HCT116 (cell line): ENCODE data around the gene RASL11B. TPM values are rescaled to one million over a fixed set of nuclear protein-coding genes. Genes with fewer than 3 reads are reported as not detected.

ENCODE experiments used
- ATAC-seq: fragments of 200-7000 bp; cut with Tn5 transposase; 2 replicates; pipeline ENCODE4 v1.9.1; 2020; ENCODE audit warnings: mild to moderate bottlenecking, moderate library complexity
- BruUV-seq: library from RNA; stranded (reverse); fragments of 400-500 nt; replicated peaks from 2 replicates; lab custom pipeline; 2021; lab: Mats Ljungman, UMichigan
- CTCF ChIA-PET: fragments of 300-600 bp; sonication (Branson Sonifier 250); formaldehyde crosslinking; loops from one replicate; lab custom pipeline; 2021; ENCODE audit warnings: antibody characterized with exemption; lab: Charles Lee
- POLR2A ChIA-PET: fragments of 300-600, 350-600 bp; sonication (Branson Sonifier 250); formaldehyde crosslinking; loops from one replicate; lab custom pipeline; 2021; ENCODE audit warnings: antibody characterized with exemption; lab: Charles Lee
- RAD21 ChIA-PET, 2 experiments: fragments of 300-600 bp; sonication (Branson Sonifier 250); formaldehyde crosslinking; loops; one replicate each; lab custom pipeline; 2023; ENCODE audit warnings: low total read pairs in 2 of 2; ENCODE audit not compliant: uncharacterized antibody in 2 of 2, unreplicated experiment in 2 of 2, low non-redundant PET in 1 of 2; lab: Charles Lee
- DNase-seq: peaks from one replicate; pipeline ENCODE4 v3.0.0-alpha.2; 2010; ENCODE audit warnings: low read depth, low spot score
- H2AFZ ChIP-seq: fragments of 200-600 bp; shearing (Covaris generic), sonication (generic); 2 replicates; pipeline ENCODE4 v1.6.1; 2017; ENCODE audit warnings: low read depth, mixed run types, mixed read lengths, antibody characterized with exemption, low read length; ENCODE audit not compliant: poor library complexity, severe bottlenecking
- H3K27ac ChIP-seq: 2 replicates; pipeline ENCODE4 v1.5.1; 2012; ENCODE audit warnings: low read depth, low read length
- H3K27me3 ChIP-seq: fragments of 200-600 bp; sonication (generic); 2 replicates; pipeline ENCODE4 v1.6.1; 2016; ENCODE audit warnings: mixed run types, low read length, mixed read lengths; ENCODE audit not compliant: insufficient read depth
- H3K36me3 ChIP-seq, 2 experiments: fragments of 200-500 bp in 1 of 2; fragments of 200-600 bp in 1 of 2; sonication (Bioruptor generic) in 1 of 2; sonication (generic) in 1 of 2; 2 replicates each; pipeline versions ENCODE4 v1.5.1 to v1.6.1; 2014 to 2016; ENCODE audit warnings: low read length in 2 of 2, inconsistent platforms in 1 of 2, mixed read lengths in 1 of 2, mixed run types in 1 of 2; ENCODE audit not compliant: insufficient read depth in 2 of 2, control insufficient read depth in 1 of 2
- H3K4me1 ChIP-seq, 2 experiments: fragments of 200-600 bp in 1 of 2; sonication (generic) in 1 of 2; 2 replicates each; pipeline versions ENCODE4 v1.5.1 to v1.6.1; 2012 to 2017; ENCODE audit warnings: low read length in 2 of 2, inconsistent platforms in 1 of 2, mild to moderate bottlenecking in 1 of 2, mixed read lengths in 1 of 2, mixed run types in 1 of 2, moderate library complexity in 1 of 2; ENCODE audit not compliant: insufficient read depth in 2 of 2, control insufficient read depth in 1 of 2
- H3K4me2 ChIP-seq: fragments of 200-600 bp; sonication (generic); 2 replicates; pipeline ENCODE4 v1.6.1; 2017; ENCODE audit warnings: mixed run types, low read length, mixed read lengths
- H3K4me3 ChIP-seq, 2 experiments: fragments of 200-600 bp in 1 of 2; sonication (generic) in 1 of 2; replicated peaks in 1 of 2; 2 replicates each; pipeline ENCODE4 v1.5.1; 2011 to 2016; ENCODE audit warnings: low read length in 2 of 2, control low read depth in 1 of 2, low read depth in 1 of 2, mild to moderate bottlenecking in 1 of 2, mixed read lengths in 1 of 2, mixed run types in 1 of 2
- H3K79me2 ChIP-seq: fragments of 200-600 bp; sonication (generic); 2 replicates; pipeline ENCODE4 v1.6.1; 2017; ENCODE audit warnings: mild to moderate bottlenecking, mixed run types, low read length, moderate library complexity, mixed read lengths; ENCODE audit not compliant: insufficient read depth
- H3K9ac ChIP-seq: fragments of 200-600 bp; sonication (generic); 2 replicates; pipeline ENCODE4 v1.6.1; 2016; ENCODE audit warnings: low read length, mixed read lengths
- H3K9me2 ChIP-seq: fragments of 200-600 bp; sonication (generic), shearing (Covaris generic); 2 replicates; pipeline ENCODE4 v1.6.1; 2017; ENCODE audit warnings: mixed run types, mild to moderate bottlenecking, moderate library complexity; ENCODE audit not compliant: insufficient read depth
- H3K9me3 ChIP-seq, 2 experiments: fragments of 200-500 bp in 1 of 2; fragments of 200-600 bp in 1 of 2; sonication (Bioruptor generic) in 1 of 2; sonication (generic) in 1 of 2; 2 replicates each; pipeline ENCODE4 v1.6.1; 2014 to 2017; ENCODE audit warnings: low read length in 2 of 2, mixed read lengths in 2 of 2, inconsistent platforms in 1 of 2, low read depth in 1 of 2, mild to moderate bottlenecking in 1 of 2, mixed run types in 1 of 2, moderate library complexity in 1 of 2; ENCODE audit not compliant: control insufficient read depth in 1 of 2, insufficient read depth in 1 of 2
- H4K20me1 ChIP-seq: fragments of 200-600 bp; sonication (generic), shearing (Covaris generic); 2 replicates; pipeline ENCODE4 v1.6.1; 2017; ENCODE audit warnings: mixed run types, mild to moderate bottlenecking, moderate library complexity; ENCODE audit not compliant: insufficient read depth
- CBX3 ChIP-seq: IDR thresholded peaks from 2 replicates; pipeline ENCODE4 v1.6.1; 2012; ENCODE audit warnings: low read depth
- EZH2phosphoT487 ChIP-seq: fragments of 200-600 bp; IDR thresholded peaks from 2 replicates; pipeline ENCODE4 v1.6.1; 2018; ENCODE audit warnings: antibody characterized with exemption, borderline replicate concordance
- FOSL1 ChIP-seq: IDR thresholded peaks from 2 replicates; pipeline ENCODE4 v1.6.1; 2012; ENCODE audit warnings: low read depth
- JUND ChIP-seq: IDR thresholded peaks from 2 replicates; pipeline ENCODE4 v1.6.1; 2012
- RAD21 ChIP-seq: IDR thresholded peaks from 2 replicates; pipeline ENCODE4 v1.6.1; 2012; ENCODE audit warnings: low read depth, mild to moderate bottlenecking
- REST ChIP-seq: IDR thresholded peaks from 2 replicates; pipeline ENCODE4 v1.6.1; 2012; ENCODE audit warnings: low read depth
- SIN3A ChIP-seq: IDR thresholded peaks from 2 replicates; pipeline ENCODE4 v1.6.1; 2012; ENCODE audit warnings: low read depth
- SP1 ChIP-seq: IDR thresholded peaks from 2 replicates; pipeline ENCODE4 v1.6.1; 2012; ENCODE audit warnings: low read depth
- TCF7L2 ChIP-seq: IDR thresholded peaks from 2 replicates; pipeline ENCODE4 v1.7.0; 2011; ENCODE audit warnings: borderline replicate concordance, inconsistent platforms; ENCODE audit not compliant: insufficient read depth, insufficient read length; ENCODE audit errors: extremely low read depth
- ZFX ChIP-seq: fragments of 450-650 bp; IDR thresholded peaks from 2 replicates; pipeline ENCODE4 v1.6.1; 2017
- intact Hi-C: fragments of 100-400 bp; cut with micrococcal nuclease; formaldehyde crosslinking; loops from 2 replicates; pipeline ENCODE4 v1.10.0; 2022
- total RNA-seq: library from RNA; stranded (reverse); gene quantifications from one replicate; pipeline ENCODE4 v1.2.1, GENCODE V29; 2021; ENCODE audit not compliant: unreplicated experiment
- TF ChIP-seq, protein P1 (sequence below), 3 experiments: fragments of 200-600 bp in 1 of 3; sonication (generic) in 1 of 3; IDR thresholded peaks in 2 of 3; conservative IDR thresholded peaks in 1 of 3; 2 replicates each; pipeline ENCODE4 v1.5.1; 2012 to 2017; ENCODE audit warnings: low read depth in 2 of 3, low read length in 2 of 3, antibody characterized with exemption in 1 of 3, borderline replicate concordance in 1 of 3, control low read depth in 1 of 3, mild to moderate bottlenecking in 1 of 3, mixed read lengths in 1 of 3, mixed run types in 1 of 3, moderate library complexity in 1 of 3; ENCODE audit not compliant: insufficient read depth in 1 of 3

The RASL11B gene
- total RNA-seq, 1 experiment from 2014 or later, result 0.34 TPM

DNA sequence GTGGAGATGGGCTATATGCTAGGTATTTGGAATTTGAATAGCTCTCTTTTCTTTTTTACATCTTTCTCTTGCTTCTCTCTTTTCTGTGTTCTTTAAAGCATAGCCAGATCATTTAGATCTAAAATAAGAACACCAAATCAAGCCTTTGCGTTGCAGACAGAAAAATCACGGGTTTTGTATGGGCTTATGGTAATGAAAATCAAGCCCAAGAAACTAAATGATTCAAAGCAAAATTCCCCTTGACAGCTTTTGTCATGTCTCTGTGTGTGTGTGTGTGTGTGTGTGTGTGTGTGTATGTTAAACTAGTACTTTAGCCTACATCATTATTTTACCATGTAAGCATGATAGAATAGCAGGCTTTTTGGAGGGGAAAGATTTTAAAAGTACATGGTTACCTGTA, 1.8 kb upstream of the RASL11B start:
- Histone ChIP-seq H3K27me3 (no peaks in the 10 kb centered on the region), H3K9me2 (no peaks in the 10 kb centered on the region), H3K4me3 (no peak overlapping the region), H3K9ac (no peak overlapping the region), H3K79me2 (no peaks in the 10 kb centered on the region), H2AFZ (no peak overlapping the region), H3K9me3 (peaks cover 0 to 7% of the 10 kb centered on the region in 2 experiments; a peak in 1 of 4 replicates), H4K20me1 (no peaks in the 10 kb centered on the region), H3K4me1 (peaks cover 0 to 4% of the 10 kb centered on the region in 2 experiments; a peak in 2 of 4 replicates), H3K36me3 (no peaks in the 10 kb centered on the region), H3K4me2 (no peak overlapping the region), H3K27ac (no peak overlapping the region)
- intact Hi-C loops, result no loop called here
- ChIA-PET POLR2A (interaction anchor here (1.0 kb wide), 1 partner anchor 148 kb away, joined by 3 read pairs; no protein-coding TSS in a partner anchor), CTCF (no interaction called here), RAD21 (no interaction called here)
- TF ChIP-seq TCF7L2 (no peak), SIN3A (no peak), FOSL1 (no peak), EZH2phosphoT487 (no peak)
- TF ChIP-seq, protein P1, sequence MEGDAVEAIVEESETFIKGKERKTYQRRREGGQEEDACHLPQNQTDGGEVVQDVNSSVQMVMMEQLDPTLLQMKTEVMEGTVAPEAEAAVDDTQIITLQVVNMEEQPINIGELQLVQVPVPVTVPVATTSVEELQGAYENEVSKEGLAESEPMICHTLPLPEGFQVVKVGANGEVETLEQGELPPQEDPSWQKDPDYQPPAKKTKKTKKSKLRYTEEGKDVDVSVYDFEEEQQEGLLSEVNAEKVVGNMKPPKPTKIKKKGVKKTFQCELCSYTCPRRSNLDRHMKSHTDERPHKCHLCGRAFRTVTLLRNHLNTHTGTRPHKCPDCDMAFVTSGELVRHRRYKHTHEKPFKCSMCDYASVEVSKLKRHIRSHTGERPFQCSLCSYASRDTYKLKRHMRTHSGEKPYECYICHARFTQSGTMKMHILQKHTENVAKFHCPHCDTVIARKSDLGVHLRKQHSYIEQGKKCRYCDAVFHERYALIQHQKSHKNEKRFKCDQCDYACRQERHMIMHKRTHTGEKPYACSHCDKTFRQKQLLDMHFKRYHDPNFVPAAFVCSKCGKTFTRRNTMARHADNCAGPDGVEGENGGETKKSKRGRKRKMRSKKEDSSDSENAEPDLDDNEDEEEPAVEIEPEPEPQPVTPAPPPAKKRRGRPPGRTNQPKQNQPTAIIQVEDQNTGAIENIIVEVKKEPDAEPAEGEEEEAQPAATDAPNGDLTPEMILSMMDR (IDR thresholded peaks at IDR 0.05 in 2 of 3, conservative IDR thresholded peaks at IDR 0.05 in 1 of 3; ENCODE audit: borderline replicate concordance in 1 of 3, insufficient read depth in 1 of 3, low read depth in 2 of 3, low read length in 2 of 3), result no peak
- no TSS peak for BruUV-seq
- ATAC-seq (no peak), DNase-seq (no peak)

GRCh38 chr4:52861171-52861823, 820 bp upstream of the RASL11B start:
- BruUV-seq, result no TSS peak
- ATAC-seq (no peak), DNase-seq (no peak)
- Histone ChIP-seq H3K9me2 (no peaks in the 10 kb centered on the region), H3K4me1 (peaks cover 0 to 4% of the 10 kb centered on the region in 2 experiments; a peak in 2 of 4 replicates), H3K9me3 (peaks cover 0 to 7% of the 10 kb centered on the region in 2 experiments; a peak in 1 of 4 replicates), H3K36me3 (no peaks in the 10 kb centered on the region), H3K9ac (peak overlapping the region; percentile 43), H2AFZ (no peak overlapping the region), H3K4me3 (peak overlapping the region; percentile 40 to 55), H4K20me1 (no peaks in the 10 kb centered on the region), H3K4me2 (peak overlapping the region; percentile 73), H3K27me3 (no peaks in the 10 kb centered on the region), H3K27ac (no peak overlapping the region; the same call in 1 of the 2 replicates), H3K79me2 (no peaks in the 10 kb centered on the region)
- RAD21 ChIA-PET, result no interaction called here
- POLR2A ChIA-PET, result no interaction called here
- CTCF ChIA-PET, result no interaction called here
- TF ChIP-seq SIN3A, result no peak
- no peak for TF ChIP-seq RAD21
- TF ChIP-seq JUND, result no peak
- TF ChIP-seq REST, result no peak
- TF ChIP-seq SP1, result no peak
- TF ChIP-seq ZFX, result no peak
- no peak for TF ChIP-seq CBX3
- intact Hi-C loops, result no loop called here
